ENCODE measurements around the gene ACOT4.
"Not testable (repeated sequence)": the region's sequence is repeated elsewhere in the genome, so short reads cannot be mapped to it uniquely, and the experiment has no call there.

Gene ACOT4

GRCh38 chr14:73582102-73582979, 9.3 kb upstream of the ACOT4 start:
- not testable (repeated sequence) for DNase-seq

DNA sequence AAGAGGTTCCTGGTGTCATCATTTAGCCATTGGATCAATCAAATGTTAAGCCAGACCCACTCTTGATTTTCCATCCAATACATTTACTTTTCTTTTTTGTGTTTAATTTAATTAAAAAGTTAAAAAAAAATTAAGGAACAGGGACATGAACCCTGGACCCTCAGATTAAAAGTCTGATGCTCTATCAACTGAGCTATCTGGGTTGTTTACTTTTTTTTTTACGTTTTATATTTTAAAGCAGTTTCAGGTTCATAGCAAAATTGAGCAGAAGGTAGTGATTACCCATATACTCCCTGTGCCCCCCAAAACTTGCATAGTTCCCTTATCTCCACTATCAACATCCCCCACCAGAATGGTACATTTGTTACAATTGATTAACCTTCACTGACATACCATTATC, 3.0 kb upstream of the ACOT4 start:
- DNase-seq: no peak

- no peak for DNase-seq
Observed at GRCh38 chr14:73589116-73589515, 2.6 kb upstream of the ACOT4 start.

DNA sequence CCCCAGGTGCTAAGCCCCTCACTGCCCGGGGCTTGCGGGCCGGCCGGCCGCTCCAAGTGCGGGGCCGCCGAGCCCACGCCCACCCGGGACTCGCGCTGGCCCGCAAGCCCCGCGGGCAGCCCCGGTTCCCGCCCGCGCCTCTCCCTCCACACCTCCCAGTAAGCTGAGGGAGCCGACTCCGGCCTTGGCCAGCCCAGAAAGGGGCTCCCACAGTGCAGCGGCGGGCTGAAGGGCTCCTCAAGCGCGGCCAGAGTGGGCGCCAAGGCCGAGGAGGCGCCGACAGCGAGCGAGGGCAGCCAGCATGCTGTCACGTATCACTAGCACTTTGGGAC, 1.0 kb upstream of the ACOT4 start:
- DNase-seq: not testable (repeated sequence)

GRCh38 chr14:73594491-73594890, 2.8 kb downstream of the ACOT4 start:
- DNase-seq: no peak

DNA sequence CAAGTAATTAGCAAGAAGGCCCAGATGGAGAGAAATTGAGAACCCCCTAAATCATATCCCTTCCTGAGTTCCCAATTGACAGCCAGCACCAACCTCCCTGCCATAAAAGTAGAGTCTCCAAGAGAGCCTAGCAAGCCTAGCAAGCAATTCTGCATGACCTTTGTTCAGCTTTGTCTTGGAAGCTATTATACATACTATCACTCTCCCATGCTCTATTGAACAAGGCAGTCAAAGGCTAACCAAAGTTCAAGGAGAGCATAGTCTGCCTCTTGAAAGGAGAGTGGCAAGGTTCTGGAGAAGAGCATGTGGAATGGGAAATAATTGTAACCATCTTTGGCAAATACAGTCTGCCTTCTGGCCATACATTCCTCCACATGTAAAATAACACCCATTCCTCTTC, 7.8 kb downstream of the ACOT4 start:
- DNase-seq: no peak

GRCh38 chr14:73602994-73603393, 11.3 kb downstream of the ACOT4 start:
- no peak for DNase-seq

DNA sequence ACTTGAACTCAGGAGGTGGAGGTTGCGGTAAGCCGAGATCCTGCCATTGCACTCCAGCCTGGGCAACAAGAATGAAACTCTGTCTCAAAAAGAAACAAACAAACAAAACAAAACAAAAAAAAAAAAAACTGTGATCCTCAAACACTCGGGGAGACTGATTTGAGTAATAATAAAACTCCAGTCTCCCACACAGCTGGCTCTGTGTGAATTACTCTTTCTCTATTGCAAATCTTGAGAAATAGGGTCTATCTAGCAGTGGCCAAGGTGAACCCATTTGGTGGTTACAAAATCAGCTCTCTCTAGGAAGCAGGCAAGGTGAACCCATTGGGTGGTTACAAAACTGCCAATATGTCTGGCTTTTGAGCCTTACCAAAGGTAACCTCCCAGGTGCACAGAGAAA, 14.6 kb downstream of the ACOT4 start:
- DNase-seq: no peak

DNA sequence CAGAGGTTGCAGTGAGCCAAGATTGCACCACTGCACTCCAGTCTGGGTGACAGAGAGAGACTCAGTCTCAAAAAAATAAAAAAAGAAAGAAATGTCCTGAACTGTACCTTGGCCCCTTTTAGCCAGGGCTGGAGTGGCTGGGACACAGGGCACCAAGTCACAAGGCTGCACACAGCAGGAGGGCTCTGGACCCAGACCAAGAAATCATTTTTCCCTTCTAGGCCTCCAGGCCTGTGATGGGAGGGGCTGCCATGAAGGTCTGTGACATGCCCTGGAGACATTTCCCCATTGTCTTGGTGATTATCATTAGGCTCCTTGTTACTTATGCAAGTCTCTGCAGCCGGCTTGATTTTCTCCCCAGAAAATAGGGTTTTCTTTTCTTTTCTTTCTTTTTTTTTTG, 15.6 kb downstream of the ACOT4 start:
- DNase-seq: no peak

DNA sequence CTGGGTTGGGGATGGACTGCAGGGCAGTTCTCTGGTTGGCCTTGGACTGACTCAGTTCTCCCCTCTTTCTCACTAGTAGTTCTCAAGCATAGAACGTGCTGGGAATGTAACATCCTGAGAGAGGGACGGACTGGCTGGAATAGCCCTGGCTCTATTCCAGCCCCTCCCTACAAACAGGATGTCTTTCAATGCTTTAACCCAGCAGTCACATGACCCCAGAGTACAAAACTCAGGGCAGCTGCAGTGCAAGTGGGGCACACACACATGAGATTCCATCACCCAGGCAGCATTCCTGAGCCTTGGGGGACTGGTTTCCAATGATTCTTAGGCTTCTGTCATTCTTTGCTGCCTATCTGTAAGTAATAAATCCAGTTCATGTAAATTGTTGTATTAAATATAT, 19.0 kb downstream of the ACOT4 start:
- DNase-seq: no peak

- peak; percentile 83 for DNase-seq
Observed at GRCh38 chr14:73612339-73613045, 20.8 kb downstream of the ACOT4 start, which contains the start of gene ACOT6. TSS of gene ACOT6 (plus strand) at chr14:73612517. CDS start at chr14:73612572, 55 bp downstream.

- no peak for DNase-seq
Observed at GRCh38 chr14:73613046-73613383, 21.3 kb downstream of the ACOT4 start.

- DNase-seq: no peak
Observed at GRCh38 chr14:73613419-73613963, 21.8 kb downstream of the ACOT4 start.

GRCh38 chr14:73616831-73617230, 25.2 kb downstream of the ACOT4 start:
- DNase-seq: no peak

GRCh38 chr14:73619524-73619923, 27.9 kb downstream of the ACOT4 start:
- DNase-seq: no peak

GRCh38 chr14:73620268-73620667, 28.6 kb downstream of the ACOT4 start:
- no peak for DNase-seq

DNA sequence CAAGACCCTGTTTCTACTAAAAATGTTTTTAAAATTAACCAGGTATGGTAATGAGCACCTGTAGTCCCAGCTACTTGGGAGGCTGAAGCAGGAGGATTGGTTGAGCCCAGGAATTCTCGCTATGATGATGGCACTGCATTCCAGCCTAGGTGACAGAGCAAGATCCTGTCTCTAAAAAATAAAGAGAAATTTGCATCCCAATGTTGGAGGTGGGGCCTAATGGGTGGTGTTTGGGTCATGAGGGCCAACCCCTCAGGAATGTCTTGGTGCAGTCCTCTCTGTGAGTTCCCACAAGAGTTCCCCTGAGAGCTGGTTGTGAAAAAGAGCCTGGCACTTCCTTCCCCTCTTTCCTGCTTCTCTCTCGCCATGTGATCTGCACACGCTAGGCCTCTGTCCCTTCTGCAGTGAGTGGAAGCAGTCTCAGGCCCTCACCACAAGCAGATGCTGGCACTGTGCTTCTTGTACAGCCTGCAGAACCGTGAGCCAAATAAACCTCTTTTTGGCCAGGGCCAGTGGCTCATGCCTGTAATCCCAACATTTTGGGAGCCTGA, 31.9 kb downstream of the ACOT4 start:
- no peak for DNase-seq

- no peak for DNase-seq
Observed at GRCh38 chr14:73625706-73626105, 34.0 kb downstream of the ACOT4 start.

GRCh38 chr14:73627151-73627558, 35.5 kb downstream of the ACOT4 start:
- DNase-seq: no peak

- no peak for DNase-seq
Observed at GRCh38 chr14:73630009-73630780, 38.5 kb downstream of the ACOT4 start.

- peak; percentile 70 for DNase-seq
Observed at GRCh38 chr14:73633116-73634010, 41.7 kb downstream of the ACOT4 start.
